Coronary artery (tissue), 2 donors: ENCODE measurements around the gene TIGD4.

Experiments used
- DNase-seq: peaks from one replicate; pipeline ENCODE4 v3.0.0-alpha.2; 2017; ENCODE audit warnings: low spot score
- H3K27ac ChIP-seq, 2 donors: fragments of 200-600 bp; sonication (generic); one replicate each; pipeline ENCODE4 v1.5.1; 2016 to 2019
- H3K4me3 ChIP-seq: fragments of 200-600 bp; sonication (generic); 2 replicates; pipeline ENCODE4 v1.5.1; 2016; ENCODE audit warnings: mild to moderate bottlenecking, moderate library complexity
- TF ChIP-seq, protein P1 (sequence below): fragments of 200-600 bp; sonication (generic); IDR thresholded peaks from one replicate; pipeline ENCODE4 v1.5.1; 2019; ENCODE audit warnings: antibody characterized with exemption

The TIGD4 gene

DNA sequence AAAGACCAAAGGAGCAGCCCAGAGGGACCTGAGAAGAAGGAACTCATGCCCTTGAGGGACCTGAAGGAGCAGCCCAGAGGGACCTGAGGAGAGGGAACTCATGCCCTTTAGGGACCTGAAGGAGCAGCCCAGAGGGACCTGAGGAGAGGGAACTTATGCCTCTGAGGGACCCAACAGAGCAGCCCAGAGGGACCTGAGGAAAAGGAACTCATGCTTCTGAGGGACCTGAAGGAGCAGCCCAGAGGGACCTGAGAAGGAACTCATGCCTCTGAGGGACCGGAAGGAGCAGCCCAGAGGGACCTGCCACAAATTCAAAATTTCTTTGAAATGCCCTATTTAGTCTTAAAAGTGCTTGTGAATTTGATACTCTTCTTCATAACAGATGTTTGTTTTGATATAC lies 51.2 kb downstream of the TIGD4 start:
- TF ChIP-seq, protein P1, sequence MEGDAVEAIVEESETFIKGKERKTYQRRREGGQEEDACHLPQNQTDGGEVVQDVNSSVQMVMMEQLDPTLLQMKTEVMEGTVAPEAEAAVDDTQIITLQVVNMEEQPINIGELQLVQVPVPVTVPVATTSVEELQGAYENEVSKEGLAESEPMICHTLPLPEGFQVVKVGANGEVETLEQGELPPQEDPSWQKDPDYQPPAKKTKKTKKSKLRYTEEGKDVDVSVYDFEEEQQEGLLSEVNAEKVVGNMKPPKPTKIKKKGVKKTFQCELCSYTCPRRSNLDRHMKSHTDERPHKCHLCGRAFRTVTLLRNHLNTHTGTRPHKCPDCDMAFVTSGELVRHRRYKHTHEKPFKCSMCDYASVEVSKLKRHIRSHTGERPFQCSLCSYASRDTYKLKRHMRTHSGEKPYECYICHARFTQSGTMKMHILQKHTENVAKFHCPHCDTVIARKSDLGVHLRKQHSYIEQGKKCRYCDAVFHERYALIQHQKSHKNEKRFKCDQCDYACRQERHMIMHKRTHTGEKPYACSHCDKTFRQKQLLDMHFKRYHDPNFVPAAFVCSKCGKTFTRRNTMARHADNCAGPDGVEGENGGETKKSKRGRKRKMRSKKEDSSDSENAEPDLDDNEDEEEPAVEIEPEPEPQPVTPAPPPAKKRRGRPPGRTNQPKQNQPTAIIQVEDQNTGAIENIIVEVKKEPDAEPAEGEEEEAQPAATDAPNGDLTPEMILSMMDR = no peak
- Histone ChIP-seq H3K27ac (no peak overlapping the region), H3K4me3 (no peak overlapping the region)
- no peak for DNase-seq

DNA sequence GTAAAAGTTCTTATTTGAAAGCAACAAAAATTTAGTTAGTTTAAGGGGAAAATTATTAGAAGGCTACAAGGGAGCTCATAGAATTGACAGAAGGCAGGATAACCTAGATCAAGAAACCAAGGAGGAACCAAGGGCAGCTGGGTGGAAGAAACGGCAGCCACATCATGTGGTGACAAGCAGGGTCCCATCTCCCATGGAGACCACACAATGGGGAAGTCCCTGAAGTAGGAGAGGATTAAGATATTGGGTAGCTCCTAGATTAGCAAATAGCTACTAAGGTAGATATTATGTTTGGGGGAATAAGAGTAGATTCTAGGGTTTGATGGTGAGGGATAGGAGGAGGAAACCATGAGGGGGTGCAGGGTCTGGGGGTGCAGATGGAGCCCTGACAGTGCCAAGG lies 51.7 kb downstream of the TIGD4 start:
- no peak overlapping the region for H3K4me3 ChIP-seq
- no peak for DNase-seq
- TF ChIP-seq, protein P1 = no peak
- H3K27ac ChIP-seq = no peak overlapping the region

DNA sequence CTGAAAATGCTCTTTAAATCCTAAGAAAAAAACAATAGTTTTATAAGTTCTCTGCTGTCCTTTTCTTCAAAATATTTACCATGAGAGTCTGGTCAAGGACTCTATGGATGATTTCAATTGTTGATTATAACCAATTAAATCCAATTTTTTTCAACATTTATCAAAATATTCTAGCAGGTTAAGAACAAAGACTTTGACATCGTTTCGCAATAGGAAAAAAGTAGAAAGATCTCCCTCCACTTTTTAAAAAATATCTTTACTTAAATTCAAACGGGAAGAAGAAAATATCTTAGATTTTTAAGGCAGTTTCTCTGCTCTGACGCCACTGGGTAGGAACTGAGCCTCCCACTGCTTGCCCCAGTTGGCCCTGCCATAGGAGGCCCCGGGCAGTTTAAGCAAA lies 55.0 kb downstream of the TIGD4 start:
- no peak for DNase-seq
- no peak overlapping the region for H3K4me3 ChIP-seq
- H3K27ac ChIP-seq = no peak overlapping the region
- TF ChIP-seq, protein P1 = no peak

DNA sequence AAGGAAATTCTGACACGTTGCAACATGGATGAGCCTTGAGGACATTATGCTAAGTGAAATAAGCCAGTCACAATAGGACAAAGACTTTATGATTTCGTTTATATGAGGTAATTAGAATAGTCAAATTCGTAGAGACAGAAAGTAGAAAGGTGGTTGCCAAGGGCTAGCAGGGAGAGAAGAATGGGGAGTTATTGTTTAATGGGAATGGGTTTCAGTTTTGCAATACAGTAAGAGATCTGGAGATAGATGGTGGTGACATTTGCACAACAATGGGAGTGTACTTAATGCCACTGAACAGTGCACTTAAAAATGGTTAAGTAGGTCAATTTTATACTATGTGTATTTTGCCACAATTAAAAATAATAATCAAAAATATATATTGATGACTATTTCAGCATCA lies 56.3 kb downstream of the TIGD4 start:
- TF ChIP-seq, protein P1 = no peak
- DNase-seq = no peak
- H3K4me3 ChIP-seq = no peak overlapping the region
- H3K27ac ChIP-seq = no peak overlapping the region

DNA sequence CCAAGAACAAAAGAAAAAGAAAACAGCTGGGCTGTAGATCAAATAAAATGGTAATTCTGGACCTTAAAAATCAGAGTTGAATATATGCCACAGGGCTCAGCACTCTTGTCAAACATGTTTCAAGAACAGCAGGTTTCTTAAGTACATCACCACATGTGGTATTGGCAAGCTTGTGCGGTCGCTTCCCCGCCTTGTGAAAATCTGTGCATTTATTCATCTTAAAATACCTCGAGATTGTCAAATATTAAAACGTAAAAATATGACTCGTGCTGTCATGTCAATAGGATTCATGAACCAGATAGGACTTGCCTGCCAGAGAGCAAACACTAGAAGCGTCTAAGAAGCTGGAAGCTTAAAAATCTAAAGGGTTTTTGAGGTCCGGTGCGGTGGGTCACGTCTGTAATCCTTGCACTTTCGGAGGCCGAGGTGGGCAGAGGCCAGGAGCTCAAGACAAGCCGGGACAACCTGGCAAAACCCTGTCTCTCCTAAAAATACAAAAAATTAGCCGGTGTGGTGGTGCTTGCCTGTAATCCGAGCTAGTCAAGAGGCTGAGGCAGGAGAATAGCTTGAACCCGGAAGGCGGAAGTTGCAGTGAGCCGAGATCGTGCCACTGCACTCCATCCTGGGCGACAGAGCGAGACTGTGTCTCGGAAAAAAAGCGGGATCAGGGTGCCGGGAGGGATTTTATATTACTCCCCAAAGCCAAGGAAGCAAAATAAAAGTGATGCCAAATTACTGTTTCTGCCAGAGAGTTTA lies 59.6 kb downstream of the TIGD4 start:
- DNase-seq = no peak
- no peak overlapping the region for H3K4me3 ChIP-seq
- H3K27ac ChIP-seq = no peak overlapping the region
- TF ChIP-seq, protein P1 = no peak
